Neural progenitor cell (in vitro differentiated cells): Measurements from ENCODE around the gene SRXN1. TPM values are rescaled to one million over a fixed set of nuclear protein-coding genes. Genes with fewer than 3 reads are reported as not detected.

ENCODE experiments used
- DNase-seq: peaks from one replicate; pipeline ENCODE4 v3.0.0-alpha.2; 2016; ENCODE audit warnings: low spot score
- H2AFZ ChIP-seq: fragments of 200-600 bp; sonication (generic); replicated peaks from 2 replicates; pipeline ENCODE4 v1.6.1; 2016; ENCODE audit warnings: antibody characterized with exemption
- H3F3A ChIP-seq: fragments of 200-600 bp; sonication (generic); 2 replicates; pipeline ENCODE4 v1.6.1; 2016; ENCODE audit warnings: antibody characterized with exemption, low read depth
- H3K27ac ChIP-seq: fragments of 200-600 bp; sonication (generic); 2 replicates; pipeline ENCODE4 v1.5.1; 2016; ENCODE audit warnings: mild to moderate bottlenecking
- H3K27me3 ChIP-seq: fragments of 200-600 bp; sonication (generic); 2 replicates; pipeline ENCODE4 v1.6.1; 2016; ENCODE audit warnings: mild to moderate bottlenecking, moderate library complexity
- H3K36me3 ChIP-seq: fragments of 200-600 bp; sonication (generic); 2 replicates; pipeline ENCODE4 v1.5.1; 2016
- H3K4me1 ChIP-seq: fragments of 200-600 bp; sonication (generic); 2 replicates; pipeline ENCODE4 v1.6.1; 2016; ENCODE audit warnings: mixed run types
- H3K4me2 ChIP-seq: fragments of 200-600 bp; sonication (generic); 2 replicates; pipeline ENCODE4 v1.6.1; 2016
- H3K4me3 ChIP-seq: fragments of 200-600 bp; sonication (generic); 2 replicates; pipeline ENCODE4 v1.5.1; 2016
- H3K79me2 ChIP-seq: fragments of 200-600 bp; sonication (generic); 2 replicates; pipeline ENCODE4 v1.6.1; 2016; ENCODE audit warnings: low read depth
- H3K9ac ChIP-seq: fragments of 200-600 bp; sonication (generic); 2 replicates; pipeline ENCODE4 v1.6.1; 2016
- H3K9me3 ChIP-seq: fragments of 200-600 bp; sonication (generic); 2 replicates; pipeline ENCODE4 v1.5.1; 2016; ENCODE audit warnings: low read depth
- H4K20me1 ChIP-seq: fragments of 200-600 bp; sonication (generic); 2 replicates; pipeline ENCODE4 v1.6.1; 2016; ENCODE audit warnings: low read depth
- H3K27ac Mint-ChIP-seq: 3 replicates; pipeline ENCODE4 v1.8.0; 2021; ENCODE audit warnings: mixed read lengths
- H3K27me3 Mint-ChIP-seq: 2 replicates; pipeline ENCODE4 v1.8.0; 2022; ENCODE audit warnings: low read depth, mild to moderate bottlenecking, inconsistent platforms, moderate library complexity, mixed read lengths; ENCODE audit not compliant: insufficient read depth
- H3K36me3 Mint-ChIP-seq: 3 replicates; pipeline ENCODE4 v1.8.0; 2021; ENCODE audit warnings: mixed read lengths
- H3K4me1 Mint-ChIP-seq: 3 replicates; pipeline ENCODE4 v1.8.0; 2021; ENCODE audit warnings: mixed read lengths
- H3K4me3 Mint-ChIP-seq: 3 replicates; pipeline ENCODE4 v1.8.0; 2021; ENCODE audit warnings: mild to moderate bottlenecking, moderate library complexity, mixed read lengths
- H3K9me3 Mint-ChIP-seq: 3 replicates; pipeline ENCODE4 v1.8.0; 2020; ENCODE audit warnings: mixed read lengths
- CTCF ChIP-seq: fragments of 200-600 bp; sonication (generic); IDR thresholded peaks from 2 replicates; pipeline ENCODE4 v1.5.1; 2017; ENCODE audit warnings: antibody characterized with exemption, mild to moderate bottlenecking
- EZH2 ChIP-seq: fragments of 200-600 bp; sonication (generic); IDR thresholded peaks from 2 replicates; pipeline ENCODE4 v1.6.1; 2017; ENCODE audit warnings: antibody characterized with exemption, mild to moderate bottlenecking, moderate library complexity
- EZH2phosphoT487 ChIP-seq: fragments of 200-600 bp; sonication (generic); IDR thresholded peaks from 2 replicates; pipeline ENCODE4 v1.6.1; 2017; ENCODE audit warnings: antibody characterized with exemption
- total RNA-seq: library from RNA; depleted of rRNA; stranded (reverse); fragments of >200 nt; gene quantifications from 2 replicates; pipeline ENCODE4 v1.2.3, GENCODE V29; 2015; ENCODE audit warnings: low replicate concordance

Gene SRXN1
- total RNA-seq, 1 donor from 2014 or later, result 6.8 TPM

GRCh38 chr20:650281-650680, 2.7 kb downstream of the SRXN1 start:
- Histone ChIP-seq H3F3A (peaks cover 19% of the 10 kb centered on the region), H3K27ac (no peak overlapping the region), H3K9ac (no peak overlapping the region), H3K4me1 (peaks cover 3% of the 10 kb centered on the region), H3K9me3 (no peaks in the 10 kb centered on the region), H3K79me2 (no peaks in the 10 kb centered on the region), H3K27me3 (peaks cover 19% of the 10 kb centered on the region), H3K4me2 (no peak overlapping the region), H3K4me3 (no peak overlapping the region), H4K20me1 (peaks cover 3% of the 10 kb centered on the region), H2AFZ (no peak overlapping the region), H3K36me3 (no peaks in the 10 kb centered on the region)
- Mint-ChIP-seq H3K27me3 (peaks cover 6% of the 10 kb centered on the region), H3K4me1 (peaks cover 18% of the 10 kb centered on the region), H3K9me3 (no peaks in the 10 kb centered on the region), H3K36me3 (peaks cover 6% of the 10 kb centered on the region), H3K4me3 (no peak overlapping the region), H3K27ac (no peak overlapping the region)
- no peak for DNase-seq
- TF ChIP-seq EZH2phosphoT487 (no peak), CTCF (no peak), EZH2 (no peak)

DNA sequence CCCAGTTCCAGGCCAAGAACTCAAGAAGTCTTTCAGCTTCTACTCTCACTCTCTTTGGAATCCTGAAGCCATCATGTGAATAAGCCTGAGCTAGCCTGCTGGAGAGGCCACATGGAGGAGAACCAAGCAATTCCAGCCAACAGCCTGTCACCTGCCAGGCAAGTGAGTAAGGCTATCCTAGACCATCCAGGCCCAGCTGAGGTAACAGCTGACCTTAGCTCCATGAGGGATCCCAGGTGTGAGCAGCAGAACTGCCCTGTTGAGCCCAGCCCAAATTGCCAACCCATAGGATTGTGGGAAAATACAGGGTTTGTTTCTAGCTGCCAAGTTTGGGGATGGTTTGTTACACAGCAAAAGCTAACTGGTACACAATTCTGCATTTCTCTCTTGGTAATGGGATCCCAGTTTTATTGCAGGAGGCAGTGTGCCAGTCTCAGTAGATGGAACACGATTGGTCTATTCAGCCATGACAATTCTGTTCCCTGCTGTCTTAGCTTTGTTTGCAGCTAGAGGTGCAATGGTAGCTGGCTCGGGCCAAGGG, 5.5 kb downstream of the SRXN1 start:
- Histone ChIP-seq H3K4me2 (no peak overlapping the region), H3K9me3 (no peaks in the 10 kb centered on the region), H4K20me1 (peaks cover 7% of the 10 kb centered on the region), H3F3A (peaks cover 21% of the 10 kb centered on the region), H3K79me2 (no peaks in the 10 kb centered on the region), H2AFZ (no peak overlapping the region), H3K9ac (no peak overlapping the region), H3K4me3 (no peak overlapping the region), H3K27me3 (no peaks in the 10 kb centered on the region), H3K36me3 (no peaks in the 10 kb centered on the region), H3K27ac (no peak overlapping the region), H3K4me1 (peaks cover 3% of the 10 kb centered on the region)
- peaks cover 6% of the 10 kb centered on the region for H3K36me3 Mint-ChIP-seq
- H3K4me1 Mint-ChIP-seq, result peaks cover 14% of the 10 kb centered on the region
- TF ChIP-seq EZH2phosphoT487, result no peak
- no peak for TF ChIP-seq EZH2
- no peak for TF ChIP-seq CTCF
- H3K4me3 Mint-ChIP-seq, result no peak overlapping the region
- peaks cover 7% of the 10 kb centered on the region for H3K27me3 Mint-ChIP-seq
- no peaks in the 10 kb centered on the region for H3K9me3 Mint-ChIP-seq
- H3K27ac Mint-ChIP-seq, result no peak overlapping the region
- no peak for DNase-seq

GRCh38 chr20:646868-647233, 6.1 kb downstream of the SRXN1 start:
- Histone ChIP-seq H3K9ac (no peak overlapping the region), H3K9me3 (no peaks in the 10 kb centered on the region), H3K27me3 (no peaks in the 10 kb centered on the region), H3K4me1 (no peaks in the 10 kb centered on the region), H3K79me2 (no peaks in the 10 kb centered on the region), H3K36me3 (no peaks in the 10 kb centered on the region), H3F3A (peaks cover 20% of the 10 kb centered on the region), H3K27ac (no peak overlapping the region), H4K20me1 (peaks cover 7% of the 10 kb centered on the region), H3K4me3 (no peak overlapping the region), H3K4me2 (no peak overlapping the region), H2AFZ (no peak overlapping the region)
- DNase-seq, result no peak
- Mint-ChIP-seq H3K4me1 (peaks cover 8% of the 10 kb centered on the region), H3K36me3 (peaks cover 6% of the 10 kb centered on the region), H3K27ac (no peak overlapping the region), H3K4me3 (no peak overlapping the region), H3K27me3 (peaks cover 5% of the 10 kb centered on the region), H3K9me3 (no peaks in the 10 kb centered on the region)
- TF ChIP-seq EZH2phosphoT487, result no peak
- TF ChIP-seq CTCF, result no peak
- TF ChIP-seq EZH2, result no peak
